SU-DHL-6 (cell line): ENCODE results near the gene EME2.

ENCODE experiments used
- H2AFZ ChIP-seq: fragments of 200-600 bp; sonication (generic); 2 replicates; pipeline ENCODE4 v1.6.1; 2014; ENCODE audit warnings: low read depth, mild to moderate bottlenecking, moderate library complexity, mixed read lengths, antibody characterized with exemption, low read length; ENCODE audit not compliant: severe bottlenecking
- H3F3A ChIP-seq: fragments of 200-600 bp; shearing (Covaris generic); 2 replicates; pipeline ENCODE4 v1.6.0; 2016; ENCODE audit warnings: antibody characterized with exemption, mild to moderate bottlenecking; ENCODE audit not compliant: insufficient read depth
- H3K27ac ChIP-seq: fragments of 200-600 bp; sonication (generic); 2 replicates; pipeline ENCODE4 v1.5.1; 2016; ENCODE audit warnings: low read depth, mild to moderate bottlenecking, low read length, moderate library complexity, mixed read lengths
- H3K27me3 ChIP-seq: fragments of 200-600 bp; sonication (generic), shearing (Covaris generic); 2 replicates; pipeline ENCODE4 v1.6.0; 2014; ENCODE audit warnings: mild to moderate bottlenecking, low read length
- H3K36me3 ChIP-seq: fragments of 200-600 bp; sonication (generic); 2 replicates; pipeline ENCODE4 v1.6.1; 2014; ENCODE audit warnings: mild to moderate bottlenecking, low read length, mixed read lengths
- H3K4me2 ChIP-seq: fragments of 300-600, 200-600 bp; shearing (Covaris generic), sonication (generic); 2 replicates; pipeline ENCODE4 v1.6.0; 2014; ENCODE audit warnings: low read length, low read depth, mild to moderate bottlenecking; ENCODE audit not compliant: poor library complexity, severe bottlenecking
- H3K4me3 ChIP-seq: fragments of 200-600 bp; sonication (generic); 2 replicates; pipeline ENCODE4 v1.5.1; 2014; ENCODE audit warnings: antibody characterized with exemption, low read length, mild to moderate bottlenecking, mixed read lengths; ENCODE audit not compliant: insufficient read depth, poor library complexity, severe bottlenecking
- H3K79me2 ChIP-seq: fragments of 200-600 bp; sonication (generic); 2 replicates; pipeline ENCODE4 v1.6.1; 2014; ENCODE audit warnings: mild to moderate bottlenecking, low read length, moderate library complexity; ENCODE audit not compliant: insufficient read depth
- H3K9ac ChIP-seq: fragments of 200-600 bp; sonication (generic); 2 replicates; pipeline ENCODE4 v1.7.0; 2014; ENCODE audit warnings: mild to moderate bottlenecking, low read length
- H3K9me2 ChIP-seq: fragments of 200-600 bp; sonication (generic); replicated peaks from 2 replicates; pipeline ENCODE4 v1.6.1; 2014; ENCODE audit warnings: low read length; ENCODE audit not compliant: insufficient read depth
- H3K9me3 ChIP-seq: fragments of 200-600 bp; sonication (generic); 2 replicates; pipeline ENCODE4 v1.6.1; 2014; ENCODE audit warnings: low read length, mixed read lengths; ENCODE audit not compliant: insufficient read depth
- H4K20me1 ChIP-seq: fragments of 200-600 bp; sonication (generic); 2 replicates; pipeline ENCODE4 v1.6.1; 2014; ENCODE audit warnings: low read depth, mild to moderate bottlenecking, antibody characterized with exemption, low read length, moderate library complexity, mixed read lengths
- CTCF ChIP-seq: fragments of 200-600 bp; sonication (generic); IDR thresholded peaks from one replicate; pipeline ENCODE4 v1.5.1; 2017; ENCODE audit warnings: antibody characterized with exemption, mild to moderate bottlenecking, low read length, moderate library complexity; ENCODE audit not compliant: insufficient read depth, poor library complexity, severe bottlenecking
- EZH2phosphoT487 ChIP-seq: fragments of 200-600 bp; sonication (generic), shearing (Covaris generic); conservative IDR thresholded peaks from 2 replicates; pipeline ENCODE4 v1.6.1; 2018; ENCODE audit warnings: mild to moderate bottlenecking, antibody characterized with exemption, low read length, moderate library complexity, mixed read lengths

EME2 gene

DNA sequence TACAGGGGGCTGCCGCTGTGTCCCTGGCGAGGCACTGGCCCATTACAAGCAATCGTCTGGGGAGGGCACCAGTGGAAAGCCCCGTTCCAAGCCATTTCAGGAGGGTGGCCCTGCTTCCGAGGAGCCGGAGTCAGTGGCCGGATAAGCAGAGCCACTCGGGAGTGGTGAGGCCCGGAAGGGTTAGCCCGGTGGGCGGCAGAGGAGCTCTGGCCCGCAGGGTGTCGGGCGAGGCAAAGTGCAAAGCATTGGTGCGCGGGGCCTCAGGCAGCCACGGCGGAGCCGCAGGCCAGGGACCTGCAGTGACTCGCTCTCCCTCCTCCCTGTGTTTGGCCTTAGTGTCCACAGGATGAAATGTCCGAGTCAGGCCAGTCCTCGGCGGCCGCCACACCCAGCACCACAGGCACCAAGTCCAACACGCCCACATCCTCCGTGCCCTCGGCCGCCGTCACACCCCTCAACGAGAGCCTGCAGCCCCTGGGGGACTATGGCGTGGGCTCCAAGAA is 25.9 kb upstream of the EME2 start:
- no peaks in the 10 kb centered on the region for H3K36me3 ChIP-seq
- H3K27ac ChIP-seq, result no peak overlapping the region
- no peaks in the 10 kb centered on the region for H3K27me3 ChIP-seq
- H3K9me3 ChIP-seq, result no peaks in the 10 kb centered on the region
- H2AFZ ChIP-seq, result no peak overlapping the region
- H4K20me1 ChIP-seq, result no peaks in the 10 kb centered on the region
- no peak overlapping the region for H3K4me3 ChIP-seq
- H3K4me2 ChIP-seq, result no peak overlapping the region
- H3K79me2 ChIP-seq, result no peaks in the 10 kb centered on the region
- H3K9me2 ChIP-seq, result no peaks in the 10 kb centered on the region
- TF ChIP-seq EZH2phosphoT487 (no peak), CTCF (no peak)
- no peaks in the 10 kb centered on the region for H3F3A ChIP-seq
- no peak overlapping the region for H3K9ac ChIP-seq

DNA sequence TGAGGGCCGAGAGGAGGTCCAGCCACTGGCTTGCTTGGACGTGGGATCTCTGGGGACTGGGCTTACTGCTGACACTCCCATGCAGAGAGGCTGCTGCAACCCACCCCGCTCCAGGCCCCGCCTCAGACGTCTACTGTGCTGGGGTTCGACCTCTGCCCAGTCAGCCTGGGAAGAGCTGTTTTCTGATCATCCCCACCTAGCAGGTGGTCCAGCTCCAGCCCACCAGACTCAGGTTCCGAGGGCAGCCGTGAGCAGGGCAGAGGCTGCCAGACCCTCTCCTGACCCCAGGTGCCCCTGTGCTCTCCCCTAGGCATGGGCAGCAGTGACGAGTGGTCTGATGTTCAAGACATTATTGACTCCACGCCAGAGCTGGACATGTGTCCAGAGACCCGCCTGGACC is 24.7 kb upstream of the EME2 start:
- Histone ChIP-seq H3F3A (no peaks in the 10 kb centered on the region), H3K9me2 (no peaks in the 10 kb centered on the region), H3K4me3 (no peak overlapping the region), H4K20me1 (no peaks in the 10 kb centered on the region), H3K27me3 (no peaks in the 10 kb centered on the region), H2AFZ (no peak overlapping the region), H3K27ac (no peak overlapping the region), H3K79me2 (no peaks in the 10 kb centered on the region), H3K9me3 (no peaks in the 10 kb centered on the region), H3K9ac (no peak overlapping the region), H3K4me2 (no peak overlapping the region), H3K36me3 (no peaks in the 10 kb centered on the region)
- TF ChIP-seq EZH2phosphoT487, result no peak
- no peak for TF ChIP-seq CTCF

GRCh38 chr16:1749152-1750117 is 23.2 kb upstream of the EME2 start:
- Histone ChIP-seq H3K4me3 (no peak overlapping the region), H3K9ac (no peak overlapping the region), H3K36me3 (no peaks in the 10 kb centered on the region), H3K79me2 (no peaks in the 10 kb centered on the region), H4K20me1 (no peaks in the 10 kb centered on the region), H3K27me3 (no peaks in the 10 kb centered on the region), H2AFZ (no peak overlapping the region), H3F3A (no peaks in the 10 kb centered on the region), H3K4me2 (no peak overlapping the region), H3K9me2 (no peaks in the 10 kb centered on the region), H3K27ac (no peak overlapping the region), H3K9me3 (no peaks in the 10 kb centered on the region)
- TF ChIP-seq EZH2phosphoT487 (no peak), CTCF (no peak)
